GM18519 (cell line): Measurements from ENCODE around the gene EXOC4.
"Not testable (repeated sequence)": the region's sequence is repeated elsewhere in the genome, so short reads cannot be mapped to it uniquely, and the experiment has no call there.

Experiments used
- ATAC-seq: cut with Tn5 transposase; IDR thresholded peaks from one replicate; pipeline ENCODE4 v1.9.1; 2021; ENCODE audit warnings: mild to moderate bottlenecking, moderate library complexity; ENCODE audit not compliant: unreplicated experiment, low FRiP score

The EXOC4 gene

GRCh38 chr7:133591704-133592340 lies 338.9 kb downstream of the EXOC4 start:
- ATAC-seq, result no peak

GRCh38 chr7:133593561-133593960 lies 340.7 kb downstream of the EXOC4 start:
- ATAC-seq, result no peak

- ATAC-seq, result no peak
Observed at GRCh38 chr7:133601617-133602016, 348.7 kb downstream of the EXOC4 start.

- no peak for ATAC-seq
Observed at GRCh38 chr7:133602291-133602690, 349.4 kb downstream of the EXOC4 start.

- ATAC-seq, result no peak
Observed at GRCh38 chr7:133606991-133607390, 354.1 kb downstream of the EXOC4 start.

GRCh38 chr7:133609806-133610205 lies 356.9 kb downstream of the EXOC4 start:
- no peak for ATAC-seq

- no peak for ATAC-seq
Observed at GRCh38 chr7:133611955-133612354, 359.1 kb downstream of the EXOC4 start.

GRCh38 chr7:133613250-133613790 lies 360.4 kb downstream of the EXOC4 start:
- ATAC-seq, result no peak

- no peak for ATAC-seq
Observed at GRCh38 chr7:133614251-133614650, 361.4 kb downstream of the EXOC4 start.

- no peak for ATAC-seq
Observed at GRCh38 chr7:133618970-133619369, 366.1 kb downstream of the EXOC4 start.

- ATAC-seq, result no peak
Observed at GRCh38 chr7:133619491-133619890, 366.6 kb downstream of the EXOC4 start.

GRCh38 chr7:133623721-133624120 lies 370.8 kb downstream of the EXOC4 start:
- ATAC-seq, result no peak

GRCh38 chr7:133625046-133625445 lies 372.2 kb downstream of the EXOC4 start:
- ATAC-seq, result no peak

- ATAC-seq, result no peak
Observed at GRCh38 chr7:133629701-133630100, 376.8 kb downstream of the EXOC4 start.

- ATAC-seq, result no peak
Observed at GRCh38 chr7:133633055-133633454, 380.2 kb downstream of the EXOC4 start.

GRCh38 chr7:133635541-133635940 lies 382.7 kb downstream of the EXOC4 start:
- no peak for ATAC-seq

- no peak for ATAC-seq
Observed at GRCh38 chr7:133638857-133639256, 386.0 kb downstream of the EXOC4 start.

- ATAC-seq, result no peak
Observed at GRCh38 chr7:133641436-133641835, 388.6 kb downstream of the EXOC4 start.

- no peak for ATAC-seq
Observed at GRCh38 chr7:133642907-133643306, 390.0 kb downstream of the EXOC4 start.

- ATAC-seq, result not testable (repeated sequence)
Observed at GRCh38 chr7:133643652-133644051, 390.8 kb downstream of the EXOC4 start.

- ATAC-seq, result no peak
Observed at GRCh38 chr7:133645884-133646391, 393.1 kb downstream of the EXOC4 start.
